IMR-90 (cell line): ENCODE results near the gene ZFAND5. TPM values are rescaled to one million over a fixed set of nuclear protein-coding genes. Genes with fewer than 3 reads are reported as not detected.

Experiments used
- ATAC-seq: fragments of 200-7000 bp; cut with Tn5 transposase; 2 replicates; pipeline ENCODE4 v1.9.1; 2020; ENCODE audit warnings: low read depth, mild to moderate bottlenecking, moderate library complexity
- BruUV-seq: library from RNA; stranded (reverse); fragments of 400-500 nt; replicated peaks from 2 replicates; lab custom pipeline; 2021; lab: Mats Ljungman, UMichigan
- CTCF ChIA-PET: fragments of 300-600 bp; formaldehyde crosslinking; extraction: SDS; loops from one replicate; lab custom pipeline; 2021; ENCODE audit warnings: antibody characterized with exemption; lab: Yijun Ruan, JAX
- POLR2A ChIA-PET: fragments of 300-600 bp; sonication (Branson Sonifier 250); formaldehyde crosslinking; loops from one replicate; lab custom pipeline; 2022; ENCODE audit warnings: antibody characterized with exemption; ENCODE audit not compliant: unreplicated experiment; lab: Charles Lee
- DNase-seq: peaks from one replicate; pipeline ENCODE4 v3.0.0; 2013
- H2AFZ ChIP-seq: replicated peaks from 2 replicates; pipeline ENCODE3; 2013; ENCODE audit warnings: low read length, mild to moderate bottlenecking; ENCODE audit not compliant: poor library complexity
- H2AK5ac ChIP-seq: 2 replicates; pipeline ENCODE4 v1.6.1; 2013; ENCODE audit warnings: low read depth, low read length, inconsistent platforms
- H2AK9ac ChIP-seq: replicated peaks from 2 replicates; pipeline ENCODE3; 2013; ENCODE audit warnings: mild to moderate bottlenecking, low read depth, low read length, moderate library complexity; ENCODE audit not compliant: poor library complexity
- H2BK120ac ChIP-seq: 2 replicates; pipeline ENCODE4 v1.6.1; 2013; ENCODE audit warnings: low read depth, low read length, inconsistent platforms
- H2BK15ac ChIP-seq: 3 replicates; pipeline ENCODE4 v1.6.1; 2013; ENCODE audit warnings: low read depth, low read length, inconsistent platforms
- H2BK20ac ChIP-seq: 2 replicates; pipeline ENCODE4 v1.6.1; 2013; ENCODE audit warnings: low read depth, mild to moderate bottlenecking, inconsistent platforms, low read length, moderate library complexity
- H2BK5ac ChIP-seq: 2 replicates; pipeline ENCODE4 v1.6.1; 2013; ENCODE audit warnings: mild to moderate bottlenecking, low read depth, low read length, inconsistent platforms; ENCODE audit not compliant: poor library complexity, severe bottlenecking
- H3K14ac ChIP-seq: replicated peaks from 2 replicates; pipeline ENCODE4 v1.6.1; 2013; ENCODE audit warnings: low read depth, low read length, inconsistent platforms
- H3K18ac ChIP-seq: 2 replicates; pipeline ENCODE4 v1.6.1; 2013; ENCODE audit warnings: low read depth, low read length, control low read depth
- H3K23ac ChIP-seq: 2 replicates; pipeline ENCODE4 v1.6.1; 2013; ENCODE audit warnings: low read depth, low read length, inconsistent platforms
- H3K27ac ChIP-seq: 2 replicates; pipeline ENCODE4 v1.5.1; 2013; ENCODE audit warnings: mild to moderate bottlenecking, control low read depth, low read length; ENCODE audit not compliant: insufficient read depth
- H3K27me3 ChIP-seq: 2 replicates; pipeline ENCODE4 v1.6.1; 2013; ENCODE audit warnings: low read length; ENCODE audit not compliant: control insufficient read depth, insufficient read depth
- H3K36me3 ChIP-seq: 2 replicates; pipeline ENCODE4 v1.6.1; 2013; ENCODE audit warnings: low read length, mixed read lengths; ENCODE audit not compliant: control insufficient read depth, insufficient read depth
- H3K4ac ChIP-seq: 2 replicates; pipeline ENCODE4 v1.6.1; 2013; ENCODE audit warnings: low read depth, low read length, inconsistent platforms
- H3K4me1 ChIP-seq: 2 replicates; pipeline ENCODE4 v1.6.1; 2013; ENCODE audit warnings: low read length, mixed read lengths; ENCODE audit not compliant: control insufficient read depth, insufficient read depth
- H3K4me2 ChIP-seq: 2 replicates; pipeline ENCODE4 v1.6.1; 2013; ENCODE audit warnings: low read depth, mild to moderate bottlenecking, control low read depth, low read length, moderate library complexity
- H3K4me3 ChIP-seq: 2 replicates; pipeline ENCODE4 v1.5.1; 2013; ENCODE audit warnings: low read depth, mild to moderate bottlenecking, control low read depth, low read length, moderate library complexity; ENCODE audit not compliant: insufficient read depth
- H3K56ac ChIP-seq: 2 replicates; pipeline ENCODE4 v1.6.1; 2013; ENCODE audit warnings: low read length, inconsistent platforms; ENCODE audit not compliant: insufficient read depth; ENCODE audit errors: extremely low read depth
- H3K79me1 ChIP-seq, 2 experiments: 2 replicates each; pipeline ENCODE4 v1.6.1; 2013; ENCODE audit warnings: low read length in 2 of 2, inconsistent platforms in 1 of 2, low read depth in 1 of 2
- H3K9ac ChIP-seq: 2 replicates; pipeline ENCODE4 v1.6.1; 2013; ENCODE audit warnings: low read depth, low read length, control low read depth
- H3K9me1 ChIP-seq: 2 replicates; pipeline ENCODE4 v1.6.1; 2013; ENCODE audit warnings: low read length, inconsistent platforms; ENCODE audit not compliant: insufficient read depth
- H3K9me3 ChIP-seq: 2 replicates; pipeline ENCODE4 v1.6.1; 2013; ENCODE audit warnings: low read length; ENCODE audit not compliant: control insufficient read depth, insufficient read depth
- H4K20me1 ChIP-seq: 2 replicates; pipeline ENCODE4 v1.6.1; 2013; ENCODE audit warnings: low read length, inconsistent platforms; ENCODE audit not compliant: insufficient read depth
- H4K5ac ChIP-seq: 2 replicates; pipeline ENCODE4 v1.6.1; 2013; ENCODE audit warnings: mild to moderate bottlenecking, low read depth, low read length, control low read depth
- H4K8ac ChIP-seq, 2 experiments: 2 replicates each; pipeline ENCODE4 v1.6.1; 2013; ENCODE audit warnings: low read depth in 2 of 2, low read length in 2 of 2, control low read depth in 1 of 2, inconsistent platforms in 1 of 2
- H4K91ac ChIP-seq: 2 replicates; pipeline ENCODE4 v1.6.1; 2013; ENCODE audit warnings: low read depth, low read length, inconsistent platforms; ENCODE audit not compliant: insufficient read depth
- CEBPB ChIP-seq: IDR thresholded peaks from 2 replicates; pipeline ENCODE4 v1.6.1; 2012; ENCODE audit warnings: low read depth, low read length, improper control_type of control experiment
- FOS ChIP-seq: fragments of 150-350 bp; IDR thresholded peaks from 2 replicates; pipeline ENCODE4 v1.6.1; 2016; ENCODE audit warnings: low read depth, low read length
- MAFK ChIP-seq: IDR thresholded peaks from 2 replicates; pipeline ENCODE4 v1.6.1; 2012; ENCODE audit warnings: low read depth, low read length, improper control_type of control experiment
- MAZ ChIP-seq: IDR thresholded peaks from 2 replicates; pipeline ENCODE4 v1.6.1; 2012; ENCODE audit warnings: low read depth, mild to moderate bottlenecking, low read length, improper control_type of control experiment, moderate library complexity, borderline replicate concordance
- NFE2L2 ChIP-seq: fragments of 150-350 bp; IDR thresholded peaks from 2 replicates; pipeline ENCODE4 v1.6.1; 2016; ENCODE audit warnings: low read depth, mild to moderate bottlenecking, low read length
- POLR2A ChIP-seq: IDR thresholded peaks from 2 replicates; pipeline ENCODE4 v1.6.1; 2012; ENCODE audit warnings: mild to moderate bottlenecking, low read depth, low read length
- RAD21 ChIP-seq: IDR thresholded peaks from 2 replicates; pipeline ENCODE4 v1.6.1; 2012; ENCODE audit warnings: low read length, improper control_type of control experiment
- WGBS, 2 experiments: methylation state at CpG; one replicate each; pipeline versions ENCODE4 v1.1.5 to v1.1.7; 2013; ENCODE audit warnings: missing lambda C conversion rate in 2 of 2; ENCODE audit not compliant: insufficient read length in 1 of 2; ENCODE audit errors: extremely low coverage in 2 of 2; 5-methylcytosine and 5-hydroxymethylcytosine counted together
- dilution Hi-C: fragments of 300-500 bp; cut with HindIII; formaldehyde crosslinking; loops from one replicate; pipeline ENCODE4 v1.14.3; 2018; ENCODE audit warnings: low sequenced_read_pairs; ENCODE audit not compliant: unreplicated experiment
- in situ Hi-C: fragments of 300-500 bp; cut with MboI; formaldehyde crosslinking; loops from 3 replicates; pipeline ENCODE4 v1.14.3; 2019; ENCODE audit warnings: low sequenced_read_pairs, inconsistent platforms, mixed read lengths
- intact Hi-C: fragments of 100-400 bp; cut with micrococcal nuclease; formaldehyde crosslinking; loops from 2 replicates; pipeline ENCODE4 v1.10.0; 2022
- polyA plus RNA-seq, 3 experiments: library from polyadenylated mRNA; depleted of rRNA; stranded (reverse); fragments of >200 nt; gene quantifications; 2 replicates each; pipeline ENCODE4 v1.2.3, GENCODE V29; 2012; ENCODE audit warnings: low replicate concordance in 1 of 3
- total RNA-seq: library from RNA; depleted of rRNA; stranded (reverse); fragments of >200 nt; gene quantifications from 2 replicates; pipeline ENCODE4 v1.2.3, GENCODE V29; 2012
- TF ChIP-seq, protein P1 (sequence below): fragments of 150-350 bp; IDR thresholded peaks from 2 replicates; pipeline ENCODE4 v1.6.1; 2016; ENCODE audit warnings: low read depth, mild to moderate bottlenecking, low read length, moderate library complexity, borderline replicate concordance
- TF ChIP-seq, protein P2 (sequence below): conservative IDR thresholded peaks from 2 replicates; pipeline ENCODE4 v1.5.1; 2012; ENCODE audit warnings: mild to moderate bottlenecking, low read depth, low read length, improper control_type of control experiment
- TF ChIP-seq, protein P3 (sequence below): fragments of 150-350 bp; IDR thresholded peaks from 2 replicates; pipeline ENCODE4 v1.6.1; 2017; ENCODE audit warnings: mild to moderate bottlenecking, antibody characterized with exemption, low read length, low read depth

Gene ZFAND5
- total and polyA plus RNA-seq, 2 of the 4 experiments (the other 2 are of a cell fraction) = 35.8 to 85.2 TPM

DNA sequence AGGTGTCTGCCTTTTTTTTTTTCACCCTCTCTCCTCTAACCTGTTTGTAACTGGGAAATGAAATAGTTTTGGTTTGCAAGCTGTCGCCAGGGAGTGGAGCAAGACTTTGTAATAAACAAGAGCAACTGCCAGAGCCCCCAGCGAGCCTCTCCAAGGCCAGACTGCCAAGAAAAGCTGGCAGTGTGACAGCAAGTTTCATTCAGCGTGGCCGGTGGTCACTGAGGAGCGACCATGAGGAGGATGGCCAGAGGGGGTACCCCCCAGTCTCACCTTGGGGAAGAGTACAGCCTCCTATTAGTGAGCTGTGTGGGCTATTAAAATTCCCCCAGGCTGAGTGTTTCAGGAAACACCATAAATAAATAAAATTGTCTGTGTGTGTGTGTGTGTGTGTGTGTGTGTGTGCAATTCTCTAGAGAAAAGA, 49.9 kb downstream of the ZFAND5 start:
- H3K4me1 ChIP-seq = peaks cover 4% of the 10 kb centered on the region
- no peak overlapping the region for H4K8ac ChIP-seq
- H3K79me1 ChIP-seq = no peaks in the 10 kb centered on the region
- H3K4ac ChIP-seq = peak overlapping the region; percentile 15; the same call in 1 of the 2 replicates
- peaks cover 5% of the 10 kb centered on the region; the same call in 1 of the 2 replicates for H3K9me1 ChIP-seq
- intact Hi-C loops = no loop called here
- H2AK5ac ChIP-seq = no peak overlapping the region
- no peaks in the 10 kb centered on the region for H3K9me3 ChIP-seq
- POLR2A ChIA-PET = interaction anchor here (0.6 to 0.7 kb wide), 3 partner anchors 18 to 472 kb away, joined by 3 to 9 read pairs (median 3); no protein-coding TSS in a partner anchor
- H4K5ac ChIP-seq = no peak overlapping the region
- no peak overlapping the region for H2BK15ac ChIP-seq
- no peak overlapping the region for H2BK5ac ChIP-seq
- H2BK120ac ChIP-seq = 0 out of 2 replicates have a peak overlapping the region, but pooled peaks have one; percentile 20
- peak overlapping the region; percentile 21; the same call in 1 of the 2 replicates for H3K27ac ChIP-seq
- CTCF ChIA-PET = interaction anchor here (0.6 to 1.3 kb wide), 3 partner anchors 11 to 507 kb away, joined by 3 to 9 read pairs (median 6); no protein-coding TSS in a partner anchor
- peak; percentile 64 for ATAC-seq
- peak overlapping the region; percentile 89 for H3K4me2 ChIP-seq
- H4K20me1 ChIP-seq = no peaks in the 10 kb centered on the region
- no peak overlapping the region for H2AK9ac ChIP-seq
- in situ Hi-C loops = no loop called here
- H3K9ac ChIP-seq = no peak overlapping the region
- no TSS peak for BruUV-seq
- H2BK20ac ChIP-seq = no peak overlapping the region
- peak overlapping the region; percentile 13; the same call in 1 of the 2 replicates for H4K91ac ChIP-seq
- no peak overlapping the region; the same call in 1 of the 2 replicates for H3K14ac ChIP-seq
- no peaks in the 10 kb centered on the region for H3K27me3 ChIP-seq
- no CpG with 5 or more reads among the region's 5 CpGs for WGBS, 2 experiments
- TF ChIP-seq, protein P1, sequence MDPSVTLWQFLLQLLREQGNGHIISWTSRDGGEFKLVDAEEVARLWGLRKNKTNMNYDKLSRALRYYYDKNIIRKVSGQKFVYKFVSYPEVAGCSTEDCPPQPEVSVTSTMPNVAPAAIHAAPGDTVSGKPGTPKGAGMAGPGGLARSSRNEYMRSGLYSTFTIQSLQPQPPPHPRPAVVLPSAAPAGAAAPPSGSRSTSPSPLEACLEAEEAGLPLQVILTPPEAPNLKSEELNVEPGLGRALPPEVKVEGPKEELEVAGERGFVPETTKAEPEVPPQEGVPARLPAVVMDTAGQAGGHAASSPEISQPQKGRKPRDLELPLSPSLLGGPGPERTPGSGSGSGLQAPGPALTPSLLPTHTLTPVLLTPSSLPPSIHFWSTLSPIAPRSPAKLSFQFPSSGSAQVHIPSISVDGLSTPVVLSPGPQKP = no peak
- TF ChIP-seq, protein P2, sequence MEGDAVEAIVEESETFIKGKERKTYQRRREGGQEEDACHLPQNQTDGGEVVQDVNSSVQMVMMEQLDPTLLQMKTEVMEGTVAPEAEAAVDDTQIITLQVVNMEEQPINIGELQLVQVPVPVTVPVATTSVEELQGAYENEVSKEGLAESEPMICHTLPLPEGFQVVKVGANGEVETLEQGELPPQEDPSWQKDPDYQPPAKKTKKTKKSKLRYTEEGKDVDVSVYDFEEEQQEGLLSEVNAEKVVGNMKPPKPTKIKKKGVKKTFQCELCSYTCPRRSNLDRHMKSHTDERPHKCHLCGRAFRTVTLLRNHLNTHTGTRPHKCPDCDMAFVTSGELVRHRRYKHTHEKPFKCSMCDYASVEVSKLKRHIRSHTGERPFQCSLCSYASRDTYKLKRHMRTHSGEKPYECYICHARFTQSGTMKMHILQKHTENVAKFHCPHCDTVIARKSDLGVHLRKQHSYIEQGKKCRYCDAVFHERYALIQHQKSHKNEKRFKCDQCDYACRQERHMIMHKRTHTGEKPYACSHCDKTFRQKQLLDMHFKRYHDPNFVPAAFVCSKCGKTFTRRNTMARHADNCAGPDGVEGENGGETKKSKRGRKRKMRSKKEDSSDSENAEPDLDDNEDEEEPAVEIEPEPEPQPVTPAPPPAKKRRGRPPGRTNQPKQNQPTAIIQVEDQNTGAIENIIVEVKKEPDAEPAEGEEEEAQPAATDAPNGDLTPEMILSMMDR = no peak
- TF ChIP-seq CEBPB (no peak), FOS (no peak), POLR2A (no peak), NFE2L2 (no peak), MAZ (no peak), MAFK (no peak), RAD21 (no peak)
- TF ChIP-seq, protein P3, sequence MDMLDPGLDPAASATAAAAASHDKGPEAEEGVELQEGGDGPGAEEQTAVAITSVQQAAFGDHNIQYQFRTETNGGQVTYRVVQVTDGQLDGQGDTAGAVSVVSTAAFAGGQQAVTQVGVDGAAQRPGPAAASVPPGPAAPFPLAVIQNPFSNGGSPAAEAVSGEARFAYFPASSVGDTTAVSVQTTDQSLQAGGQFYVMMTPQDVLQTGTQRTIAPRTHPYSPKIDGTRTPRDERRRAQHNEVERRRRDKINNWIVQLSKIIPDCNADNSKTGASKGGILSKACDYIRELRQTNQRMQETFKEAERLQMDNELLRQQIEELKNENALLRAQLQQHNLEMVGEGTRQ = no peak
- dilution Hi-C loops = no loop called here
- no peak overlapping the region for H3K4me3 ChIP-seq
- no peaks in the 10 kb centered on the region for H3K36me3 ChIP-seq
- no peak overlapping the region for H3K56ac ChIP-seq
- peak; percentile 47 for DNase-seq
- no peak overlapping the region for H3K23ac ChIP-seq
- H3K18ac ChIP-seq = 0 out of 2 replicates have a peak overlapping the region, but pooled peaks have one; percentile 43
- peak overlapping the region; percentile 46 for H2AFZ ChIP-seq
